M059J (cell line): Measurements from ENCODE around the gene SPIN3. TPM values are rescaled to one million over a fixed set of nuclear protein-coding genes. Genes with fewer than 3 reads are reported as not detected.
"Not testable (repeated sequence)": the region's sequence is repeated elsewhere in the genome, so short reads cannot be mapped to it uniquely, and the experiment has no call there.

Experiments
- DNase-seq: peaks from one replicate; pipeline ENCODE4 v3.0.0-alpha.2; 2012; ENCODE audit warnings: low read depth
- total RNA-seq: library from RNA; depleted of rRNA; stranded (reverse); fragments of >200 nt; shearing (Covaris generic); gene quantifications from 2 replicates; pipeline ENCODE4 v1.2.3, GENCODE V29; 2014; rRNA removed

SPIN3 gene
- total RNA-seq: 6.6 and 7.7 TPM in 2 replicates

DNA sequence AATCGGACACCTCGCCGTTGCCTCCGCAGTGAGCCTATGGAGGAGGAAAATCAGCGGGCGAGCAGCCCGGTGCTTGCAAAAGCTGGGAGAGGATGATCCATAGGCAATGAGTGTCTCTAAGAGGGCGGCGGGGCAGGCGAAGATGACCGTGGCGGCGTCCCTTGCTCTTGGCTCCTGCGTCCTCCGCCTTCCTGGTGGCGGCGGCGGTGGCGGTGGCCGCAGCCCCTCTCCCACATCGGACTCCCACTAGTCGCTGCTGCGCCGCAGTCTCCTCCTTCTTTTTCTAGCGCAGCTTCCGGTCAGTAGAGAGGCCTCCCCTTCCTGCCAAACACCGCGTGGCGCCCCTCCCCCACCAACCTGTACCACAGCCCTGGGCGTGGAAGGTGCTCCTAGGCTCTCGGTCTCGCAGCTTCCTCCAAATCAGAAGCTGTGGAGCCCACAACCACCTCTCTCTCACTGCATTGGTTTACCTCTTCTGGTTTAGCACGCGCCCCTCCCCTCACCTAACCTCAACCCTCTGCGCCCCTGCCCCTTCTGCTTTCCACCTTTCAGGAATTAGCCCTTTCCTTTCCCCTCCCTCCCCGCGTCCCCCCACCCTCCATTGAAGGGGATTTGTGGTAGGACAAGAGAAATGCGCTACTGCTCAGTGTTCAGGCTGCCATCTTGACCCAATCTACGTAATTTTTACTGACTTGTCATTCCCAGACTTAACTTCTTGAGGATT lies at the start of gene SPIN3:
TSS of gene SPIN3 (minus strand) at position 271 of the 724 bp plus-strand sequence. CDS start 594 bp downstream, outside the sequence.
- peak; percentile 90 for DNase-seq

- DNase-seq: peak; percentile 28
Measured at GRCh38 chrX:57044245-57044644, 48.9 kb upstream of the SPIN3 start.

DNA sequence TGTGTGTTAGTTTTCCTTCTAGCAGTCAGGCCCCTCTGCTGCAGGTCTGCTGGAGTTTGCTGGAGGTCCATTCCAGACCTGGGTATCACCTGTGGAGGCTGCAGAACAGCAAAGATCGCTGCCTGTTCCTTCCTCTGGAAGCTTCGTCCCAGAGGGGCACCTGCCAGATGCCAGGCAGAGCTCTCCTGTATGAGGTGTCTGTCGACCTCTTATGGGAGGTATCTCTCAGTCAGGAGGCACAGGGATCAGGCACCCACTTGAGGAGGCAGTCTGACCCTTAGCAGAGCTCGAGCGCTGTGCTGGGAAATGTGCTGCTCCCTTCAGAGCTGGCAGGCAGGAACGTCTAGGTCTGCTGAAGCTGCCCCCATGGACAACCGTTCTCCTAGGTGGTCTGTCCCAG lies 41.9 kb upstream of the SPIN3 start:
- not testable (repeated sequence) for DNase-seq

DNA sequence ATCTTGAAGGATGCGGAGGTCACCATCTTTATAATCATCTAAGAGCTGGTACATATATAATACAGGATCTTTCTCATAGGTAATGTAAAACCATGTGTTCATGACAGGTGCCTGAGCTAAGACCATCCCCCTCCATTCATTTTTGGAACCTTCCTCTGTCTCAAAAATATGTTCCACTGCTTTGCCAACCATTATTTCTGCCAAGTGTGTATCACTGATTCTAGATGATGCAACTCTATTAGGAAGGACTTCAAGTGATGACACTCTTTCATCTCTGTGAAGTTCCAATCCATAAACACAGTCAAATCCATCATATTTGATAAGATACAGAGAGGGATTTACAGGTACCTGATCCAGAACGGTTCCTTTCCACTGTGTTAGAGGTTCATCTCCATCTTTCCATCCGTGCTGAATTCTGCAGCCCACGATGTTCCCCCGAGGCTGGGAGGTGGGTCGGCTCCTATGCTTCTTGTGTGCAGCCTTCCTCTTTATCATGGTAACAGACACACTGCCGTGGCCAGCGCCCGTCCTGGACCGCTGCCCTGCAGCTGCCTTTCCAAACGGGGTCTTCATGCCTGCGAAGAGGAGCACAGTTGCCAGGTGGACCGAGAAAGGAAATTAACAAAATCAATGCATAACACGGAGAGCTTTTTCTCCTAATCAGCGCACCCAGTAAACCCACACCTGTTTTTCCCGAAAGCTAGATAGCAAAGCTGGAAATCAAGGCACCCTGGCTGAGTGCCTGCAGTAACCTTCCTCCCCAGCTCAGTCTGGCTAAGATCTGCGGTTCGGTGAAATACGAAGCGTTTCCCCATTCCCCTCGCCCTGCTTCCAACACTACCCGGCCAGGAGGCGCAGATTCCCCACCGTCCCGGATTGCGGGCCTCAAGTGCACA lies 718 bp downstream of the SPIN3 start:
- DNase-seq: no peak

DNA sequence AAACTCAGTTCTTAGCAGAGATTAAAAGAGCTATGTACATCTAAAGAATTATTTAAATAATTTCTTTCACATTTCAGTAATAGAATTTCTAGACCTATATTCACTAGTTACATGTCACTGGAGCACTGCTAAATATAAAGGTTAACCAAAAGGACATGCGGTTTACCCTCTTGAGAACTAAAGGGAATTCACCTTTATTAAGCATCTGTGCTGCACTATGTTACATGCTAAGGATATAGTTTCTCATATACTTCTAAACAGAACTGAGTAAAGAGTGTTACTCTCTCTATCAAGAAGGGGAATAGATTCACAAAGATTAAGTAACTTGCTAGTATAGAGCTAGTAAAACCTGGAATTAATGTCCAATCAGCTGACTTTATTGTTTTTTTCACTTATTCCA lies 7.6 kb downstream of the SPIN3 start:
- no peak for DNase-seq

- DNase-seq: no peak
Measured at GRCh38 chrX:56986138-56986537, 9.2 kb downstream of the SPIN3 start.

DNA sequence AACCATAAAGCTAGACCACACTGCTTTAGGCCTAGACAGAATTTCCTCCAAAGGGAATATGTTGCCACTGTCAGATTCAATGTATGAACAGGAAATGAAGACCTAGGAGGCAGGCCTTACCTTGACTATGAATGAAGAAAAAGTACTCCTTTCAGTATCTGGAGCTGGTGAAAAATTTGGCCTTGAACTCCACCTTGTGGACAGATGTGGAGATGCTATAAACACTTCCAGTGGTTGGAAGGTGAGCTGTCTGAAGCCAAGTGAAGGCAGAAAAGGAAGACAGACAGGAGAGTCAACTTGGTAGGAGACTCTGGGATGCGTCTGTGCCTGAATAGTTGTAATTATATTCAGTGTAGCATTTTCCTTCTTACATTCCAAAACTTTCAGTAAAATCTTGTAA lies 17.2 kb downstream of the SPIN3 start:
- peak; percentile 66 for DNase-seq

DNA sequence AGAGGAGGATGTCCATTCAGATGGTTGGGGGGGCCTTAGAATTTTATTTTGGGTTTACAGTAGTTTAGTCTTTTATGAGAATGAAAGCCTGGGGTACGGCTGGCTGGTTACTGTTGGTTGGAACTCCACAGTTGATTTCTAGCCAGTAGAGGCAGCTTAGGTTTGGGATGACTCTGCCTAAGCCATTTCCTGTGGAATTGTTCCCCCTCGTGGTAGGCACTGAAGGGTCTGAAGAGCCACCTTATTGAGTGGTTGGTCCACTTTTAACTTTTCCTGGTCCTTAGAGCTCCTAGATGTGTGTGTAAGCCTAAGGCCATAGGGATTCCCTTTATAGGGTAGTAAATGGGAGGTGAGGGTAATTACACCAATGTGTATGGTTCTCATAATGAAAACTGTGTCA lies 19.7 kb downstream of the SPIN3 start:
- DNase-seq: peak; percentile 27

GRCh38 chrX:56974408-56974807 lies 20.9 kb downstream of the SPIN3 start:
- DNase-seq: no peak

DNA sequence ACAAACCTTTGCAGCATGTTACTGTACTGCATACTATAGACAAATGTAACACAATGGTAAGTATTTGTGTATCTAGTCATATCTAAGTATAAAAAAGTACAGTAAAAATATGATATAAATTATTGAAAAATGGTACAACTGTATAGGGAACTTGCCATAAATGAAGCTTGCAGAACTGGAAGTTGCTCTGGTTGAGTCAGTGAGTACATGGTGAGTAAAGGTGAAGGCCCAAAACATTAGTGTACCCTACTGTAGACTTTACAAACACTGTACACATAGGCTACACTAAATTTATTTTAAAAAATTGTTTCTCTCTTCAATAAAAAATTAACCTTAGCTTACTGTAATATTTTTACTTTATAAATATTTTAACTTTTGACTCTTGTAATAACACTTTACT lies 25.8 kb downstream of the SPIN3 start:
- DNase-seq: no peak

- peak; percentile 30 for DNase-seq
Measured at GRCh38 chrX:56968980-56969379, 26.4 kb downstream of the SPIN3 start.

- DNase-seq: no peak
Measured at GRCh38 chrX:56963377-56963776, 32.0 kb downstream of the SPIN3 start.

DNA sequence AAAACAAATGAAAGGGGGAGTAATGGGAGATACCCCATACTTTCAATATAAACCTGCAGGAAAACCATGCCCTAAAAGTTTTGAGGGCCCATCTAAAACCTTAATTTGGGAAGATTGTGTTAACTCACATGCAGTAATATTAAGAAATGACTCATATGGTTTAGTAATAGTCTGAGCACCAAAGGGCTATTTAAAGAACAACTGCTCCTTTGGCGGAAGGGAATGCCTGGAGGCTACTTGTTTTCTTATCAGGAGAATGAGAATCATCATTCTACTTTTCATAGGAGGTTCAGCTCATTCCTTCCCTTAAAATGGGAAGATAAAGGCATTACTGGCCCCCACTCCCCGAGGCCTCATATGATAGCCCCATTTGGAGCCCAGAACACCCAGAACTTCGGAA lies 47.6 kb downstream of the SPIN3 start:
- peak; percentile 81 for DNase-seq

DNA sequence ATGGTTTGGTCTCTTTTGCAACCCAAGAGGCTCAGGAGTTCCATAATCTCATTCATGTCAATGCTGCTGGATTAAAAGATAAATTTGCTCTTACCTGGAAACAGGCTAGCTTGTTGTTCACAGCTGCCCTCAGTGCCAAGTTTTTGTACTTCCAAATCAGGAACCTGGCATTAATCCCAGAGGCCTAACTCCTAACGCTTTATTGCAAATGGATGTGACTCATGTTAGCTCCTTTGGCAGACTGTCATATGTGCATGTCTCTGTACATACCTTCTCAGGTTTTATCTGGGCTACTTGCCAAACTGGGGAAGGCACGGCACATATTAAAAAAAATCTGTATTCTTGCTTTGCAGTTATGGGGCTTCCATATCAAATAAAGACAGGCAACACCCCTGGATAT lies 49.1 kb downstream of the SPIN3 start:
- DNase-seq: peak; percentile 95

DNA sequence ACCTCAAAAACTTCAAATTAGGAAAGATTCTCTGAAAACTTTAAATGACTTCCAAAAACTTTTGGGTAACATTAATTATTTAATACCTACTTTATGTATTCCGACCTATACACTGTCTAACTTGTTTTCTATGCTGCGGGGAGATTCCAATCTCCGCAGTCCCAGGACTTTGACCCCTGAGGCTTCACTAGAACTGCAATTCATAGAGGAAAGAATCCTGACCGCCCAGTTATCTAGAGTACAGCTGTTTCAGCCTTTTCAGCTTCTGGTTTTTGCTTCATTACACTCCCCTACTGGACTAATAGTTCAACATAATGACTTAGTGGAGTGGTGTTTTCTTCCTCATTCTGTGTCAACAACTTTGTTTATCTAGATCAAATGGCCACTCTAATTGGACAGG lies 50.1 kb downstream of the SPIN3 start:
- not testable (repeated sequence) for DNase-seq

- no peak for DNase-seq
Measured at GRCh38 chrX:56943264-56943663, 52.1 kb downstream of the SPIN3 start.

Other genes with a start within 250 kb of the SPIN3 start
- 12.0 and 15.3 TPM in 2 replicates for gene SPIN2B, start 126.0 kb upstream of the SPIN3 start, total RNA-seq
- gene SPIN2A, start 141.9 kb upstream of the SPIN3 start, total RNA-seq: not detected in 2 replicates